T-helper 22 cell (primary cell): ENCODE measurements around the gene KIRREL3.

Experiments used
- DNase-seq: peaks from one replicate; pipeline ENCODE4 v3.0.0-alpha.2; 2020; ENCODE audit warnings: low read depth

The KIRREL3 gene

GRCh38 chr11:126601550-126602215 lies 398.9 kb downstream of the KIRREL3 start:
- DNase-seq = no peak

- DNase-seq = no peak
These were observed 399.4 kb downstream of the KIRREL3 start for GRCh38 chr11:126601136-126601535.

GRCh38 chr11:126599217-126599897 lies 401.2 kb downstream of the KIRREL3 start:
- DNase-seq = no peak

DNA sequence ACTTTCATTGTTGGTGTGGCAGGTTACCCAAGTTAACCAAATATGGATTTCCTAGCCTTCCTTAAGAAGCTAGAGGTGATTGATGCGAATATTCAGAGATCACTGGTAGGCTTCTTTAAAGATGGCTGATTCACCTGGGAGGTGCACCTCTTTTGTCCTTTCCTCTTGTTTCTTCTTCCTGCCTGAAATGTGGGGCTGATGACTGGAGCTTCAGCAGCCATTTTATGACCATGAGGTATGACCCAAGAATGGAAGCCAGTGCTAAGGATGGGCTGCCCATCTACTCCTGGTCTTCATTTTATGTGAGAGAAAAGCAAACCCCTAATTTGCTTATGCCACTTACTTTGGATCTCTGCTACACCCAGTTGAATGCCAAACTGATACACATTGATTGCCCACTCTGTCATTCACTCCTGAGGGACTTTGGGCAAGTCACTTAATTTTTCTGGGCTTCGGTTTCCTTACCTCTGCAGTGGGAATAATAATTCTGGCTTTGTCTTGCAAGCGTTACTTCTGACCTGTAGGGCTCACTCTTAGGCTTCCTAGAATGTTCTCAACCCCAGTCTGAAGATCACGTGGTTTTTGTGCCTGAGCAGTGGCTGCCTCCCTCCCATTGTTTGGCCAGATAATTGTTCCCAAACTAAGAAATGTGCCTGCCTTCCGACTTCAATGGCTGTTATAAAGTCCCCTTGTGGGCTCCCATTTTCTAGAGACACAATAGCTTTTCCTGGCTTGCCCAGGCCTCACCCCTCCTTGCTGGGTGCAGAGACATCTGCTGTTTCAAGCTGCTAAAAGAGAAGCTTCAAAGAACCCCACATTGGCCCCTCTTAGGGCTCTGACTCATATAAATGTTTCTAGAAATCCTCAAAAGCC lies 402.0 kb downstream of the KIRREL3 start:
- DNase-seq = no peak

DNA sequence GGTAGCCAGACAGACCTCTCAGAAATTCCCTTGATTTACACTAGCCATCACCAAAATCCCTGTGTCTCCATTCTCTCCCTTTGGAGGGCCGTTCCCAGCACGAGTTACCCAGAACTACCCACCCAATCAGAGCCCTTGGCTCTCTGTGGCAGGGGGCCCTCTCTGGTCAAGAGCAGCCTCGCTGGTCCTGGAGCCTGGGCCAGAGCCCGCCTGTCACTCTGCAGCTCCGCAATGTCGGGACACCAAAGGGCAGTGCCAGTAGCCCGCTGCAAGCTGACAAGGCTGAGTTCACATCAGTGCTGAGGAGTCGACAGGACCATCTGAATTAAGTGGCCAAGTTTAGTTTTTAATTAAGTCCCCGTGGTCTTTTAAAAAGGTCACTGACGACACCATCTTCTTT lies 403.5 kb downstream of the KIRREL3 start:
- no peak for DNase-seq

- no peak for DNase-seq
These were observed 404.1 kb downstream of the KIRREL3 start for GRCh38 chr11:126596474-126596873.

- no peak for DNase-seq
These were observed 405.0 kb downstream of the KIRREL3 start for GRCh38 chr11:126595560-126595959.

- DNase-seq = no peak
These were observed 405.6 kb downstream of the KIRREL3 start for GRCh38 chr11:126594921-126595367.

GRCh38 chr11:126592496-126593410 lies 407.8 kb downstream of the KIRREL3 start:
- DNase-seq = no peak

DNA sequence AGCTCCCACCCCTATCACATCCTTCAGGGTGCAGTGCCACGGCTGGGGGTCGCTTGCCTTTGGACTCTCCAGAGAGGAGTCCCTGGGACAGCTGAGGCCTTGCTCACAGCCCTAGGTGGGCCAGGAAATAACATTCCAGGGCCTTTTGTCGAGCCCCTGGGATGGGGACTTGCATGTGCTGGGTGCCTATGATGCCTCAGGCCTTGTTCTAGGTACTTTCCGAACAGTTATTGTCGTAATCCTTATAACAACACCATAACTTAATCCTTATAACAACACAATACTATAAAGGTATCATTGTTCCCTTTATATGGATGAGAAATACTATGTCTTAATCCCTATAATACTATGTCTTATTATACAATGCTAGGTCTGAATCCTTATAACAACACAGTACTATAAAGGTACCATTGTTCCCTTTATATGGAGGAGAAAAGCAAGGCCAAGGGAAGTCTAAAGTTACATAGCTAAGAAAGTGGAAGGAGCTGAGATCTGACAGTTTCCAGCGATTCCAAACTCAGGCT lies 408.5 kb downstream of the KIRREL3 start:
- DNase-seq = no peak

GRCh38 chr11:126589492-126589803 lies 411.1 kb downstream of the KIRREL3 start:
- no peak for DNase-seq

DNA sequence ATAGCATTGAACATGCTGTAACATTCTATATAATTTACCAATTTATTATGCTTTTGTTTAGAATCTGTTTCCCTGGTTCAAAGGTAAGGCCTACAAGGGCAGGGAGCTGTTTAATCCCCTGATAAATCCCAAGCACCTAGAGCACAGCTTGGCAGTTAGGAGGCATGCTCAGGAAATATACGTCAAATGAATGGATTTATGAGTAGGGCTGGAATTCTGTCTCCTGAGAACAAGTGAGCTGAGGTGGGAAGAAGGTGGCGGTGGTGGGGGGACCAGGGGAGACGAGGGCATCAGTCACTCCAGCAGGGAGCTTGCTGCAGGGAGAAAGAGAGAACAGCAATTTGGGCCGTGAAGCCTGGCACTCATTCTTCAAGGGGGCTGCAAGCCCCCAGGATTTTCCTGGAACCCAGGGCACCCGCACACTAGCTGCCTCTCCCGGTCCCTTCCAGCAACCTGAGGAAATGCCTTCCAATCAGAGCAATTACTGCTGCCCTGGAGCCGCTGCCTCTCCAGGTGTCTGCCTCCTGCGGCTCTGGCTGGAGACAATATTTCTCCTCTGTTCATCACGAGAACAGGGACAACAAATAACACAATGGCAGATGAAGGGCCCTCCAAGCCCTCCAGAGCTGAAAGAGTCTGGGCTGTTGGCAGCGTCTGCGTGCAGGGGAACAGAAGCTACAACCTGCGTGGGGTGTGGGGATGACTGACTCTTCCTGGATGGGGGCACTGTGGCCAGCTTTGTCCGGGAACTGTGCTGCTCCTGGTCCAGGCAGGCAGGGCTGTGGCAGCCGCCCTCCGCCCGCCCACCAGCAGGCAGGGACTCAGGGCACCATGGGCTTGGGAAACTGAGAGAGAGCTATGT lies 411.7 kb downstream of the KIRREL3 start:
- no peak for DNase-seq

DNA sequence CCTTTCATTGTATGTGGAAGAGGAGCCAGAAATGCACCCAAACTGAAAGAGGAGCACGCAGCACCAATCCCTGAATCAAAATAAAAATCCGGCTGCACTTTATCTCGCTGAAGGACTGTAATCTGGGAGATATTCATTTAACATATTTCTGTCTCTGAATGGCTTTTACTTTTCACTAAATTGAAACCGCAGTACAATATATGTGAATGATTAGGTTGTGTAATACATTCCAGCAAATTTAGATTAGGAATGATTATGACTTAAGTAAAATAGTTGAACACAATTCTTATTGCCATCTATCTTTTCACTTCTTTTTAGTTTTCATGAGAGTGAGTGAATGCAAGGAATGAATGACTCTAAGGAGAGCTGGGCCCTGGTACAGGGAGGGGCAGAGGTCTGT lies 413.0 kb downstream of the KIRREL3 start:
- DNase-seq = no peak

DNA sequence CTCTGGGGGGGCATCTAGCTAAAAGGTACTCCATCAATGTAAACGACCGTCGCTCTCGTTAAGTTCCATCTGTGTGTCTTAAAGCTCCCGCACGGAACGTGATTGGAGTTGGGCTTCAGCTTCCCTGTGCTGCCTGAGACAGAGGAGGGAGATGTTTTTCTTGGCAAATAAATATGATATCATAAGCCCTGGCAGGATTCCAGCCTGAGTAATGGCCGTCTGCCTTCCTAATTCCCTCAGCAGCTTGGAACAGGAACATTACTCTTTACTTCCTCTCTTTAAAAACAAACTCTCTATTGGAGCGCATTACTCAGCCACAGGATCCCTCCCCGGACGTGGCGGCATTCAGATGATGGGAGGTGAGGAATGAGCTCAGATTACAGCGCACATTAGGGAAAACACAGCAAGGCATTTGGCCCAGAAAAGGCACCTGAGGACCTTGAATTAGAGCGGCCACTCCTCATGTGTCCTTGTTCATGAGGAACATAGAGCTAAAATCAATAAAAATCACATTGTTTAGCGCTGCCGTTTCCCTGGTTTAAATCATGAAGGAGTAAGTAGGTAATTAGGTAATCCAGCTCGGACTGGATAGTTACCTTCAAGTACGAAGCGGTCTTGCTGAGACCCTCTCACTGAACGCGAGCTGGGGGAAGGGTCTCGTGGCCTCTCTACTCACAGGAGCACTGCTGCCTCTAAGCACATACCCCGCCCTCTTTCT lies 414.6 kb downstream of the KIRREL3 start:
- no peak for DNase-seq

DNA sequence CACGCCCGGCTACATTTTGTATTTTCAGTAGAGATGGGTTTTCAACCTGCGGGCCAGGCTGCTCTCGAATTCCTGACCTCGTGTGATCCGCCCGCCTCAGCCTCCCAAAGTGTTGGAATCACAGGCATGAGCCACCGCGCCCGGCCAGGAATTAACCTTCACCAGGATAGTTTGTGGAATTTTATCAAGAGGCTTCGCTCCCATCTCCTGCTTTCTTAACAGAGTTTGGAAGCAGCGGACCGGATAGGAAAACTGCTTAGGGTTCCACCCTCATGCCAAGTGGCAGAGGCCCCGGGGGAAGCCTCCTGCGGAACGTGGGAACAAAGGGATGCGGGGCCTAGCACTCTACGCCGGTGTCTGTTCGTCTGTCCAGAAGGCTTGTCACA lies 415.2 kb downstream of the KIRREL3 start:
- no peak for DNase-seq

GRCh38 chr11:126583594-126584427 lies 416.8 kb downstream of the KIRREL3 start:
- no peak for DNase-seq

GRCh38 chr11:126583101-126583500 lies 417.5 kb downstream of the KIRREL3 start:
- DNase-seq = no peak

- DNase-seq = no peak
These were observed 418.5 kb downstream of the KIRREL3 start for GRCh38 chr11:126581871-126582648.
